ENCODE results near the gene TNFAIP3. TPM values are rescaled to one million over a fixed set of nuclear protein-coding genes. Genes with fewer than 3 reads are reported as not detected.

TNFAIP3 gene
- total RNA-seq, 1 donor from 2014 or later = 16.8 TPM

DNA sequence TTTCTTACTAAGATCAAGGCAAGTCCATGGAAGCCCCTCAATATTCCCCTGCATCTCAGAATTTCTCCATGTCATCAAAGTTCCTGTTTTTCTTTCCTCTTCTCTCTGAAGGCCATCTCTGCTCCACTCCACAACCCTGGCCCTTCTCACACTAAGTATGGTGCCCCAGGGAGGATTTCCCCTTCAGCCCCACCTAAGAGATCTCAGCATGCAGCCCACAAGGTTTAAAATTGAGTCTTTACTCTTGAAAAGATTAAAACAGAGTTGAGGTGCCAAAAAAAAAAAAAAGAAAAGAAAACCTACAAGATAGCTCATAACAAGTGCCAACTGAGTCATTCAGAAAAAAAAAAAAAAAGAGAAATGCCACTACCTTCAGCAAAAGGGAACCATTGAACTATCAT is 36.5 kb upstream of the TNFAIP3 start:
- Mint-ChIP-seq H3K36me3 (ENCODE audit: low read depth, unreplicated experiment) (no peaks in the 10 kb centered on the region), H3K9me3 (ENCODE audit: unreplicated experiment) (peaks cover 5% of the 10 kb centered on the region), H3K4me1 (ENCODE audit: low read depth, unreplicated experiment) (peaks cover 28% of the 10 kb centered on the region), H3K27me3 (ENCODE audit: low read depth, unreplicated experiment) (no peaks in the 10 kb centered on the region), H3K4me3 (ENCODE audit: unreplicated experiment) (no peak overlapping the region), H3K27ac (ENCODE audit: unreplicated experiment) (peak overlapping the region; percentile 26)
- Histone ChIP-seq H3K9ac (ENCODE audit: low read length) (no peak overlapping the region), H3K4me3 (ENCODE audit: insufficient read depth, low read depth, low read length) (no peak overlapping the region), H3K4me1 (ENCODE audit: insufficient read depth, low read length) (peaks cover 26% of the 10 kb centered on the region), H3K79me2 (ENCODE audit: insufficient read depth, low read length) (no peaks in the 10 kb centered on the region), H3K27me3 (ENCODE audit: insufficient read depth, low read length) (no peaks in the 10 kb centered on the region), H3K9me3 (ENCODE audit: insufficient read depth, low read depth, low read length) (no peaks in the 10 kb centered on the region), H3K27ac (ENCODE audit: low read depth, low read length) (no peak overlapping the region), H2AFZ (ENCODE audit: low read depth, low read length) (no peak overlapping the region), H3K36me3 (ENCODE audit: insufficient read depth, low read length) (no peaks in the 10 kb centered on the region), H3K4me2 (ENCODE audit: low read length) (no peak overlapping the region), H4K20me1 (ENCODE audit: insufficient read depth, low read length) (no peaks in the 10 kb centered on the region)
- TF ChIP-seq EZH2 (IDR thresholded peaks at IDR 0.05; ENCODE audit: insufficient read depth, low read length) = no peak
- TF ChIP-seq, protein P1, sequence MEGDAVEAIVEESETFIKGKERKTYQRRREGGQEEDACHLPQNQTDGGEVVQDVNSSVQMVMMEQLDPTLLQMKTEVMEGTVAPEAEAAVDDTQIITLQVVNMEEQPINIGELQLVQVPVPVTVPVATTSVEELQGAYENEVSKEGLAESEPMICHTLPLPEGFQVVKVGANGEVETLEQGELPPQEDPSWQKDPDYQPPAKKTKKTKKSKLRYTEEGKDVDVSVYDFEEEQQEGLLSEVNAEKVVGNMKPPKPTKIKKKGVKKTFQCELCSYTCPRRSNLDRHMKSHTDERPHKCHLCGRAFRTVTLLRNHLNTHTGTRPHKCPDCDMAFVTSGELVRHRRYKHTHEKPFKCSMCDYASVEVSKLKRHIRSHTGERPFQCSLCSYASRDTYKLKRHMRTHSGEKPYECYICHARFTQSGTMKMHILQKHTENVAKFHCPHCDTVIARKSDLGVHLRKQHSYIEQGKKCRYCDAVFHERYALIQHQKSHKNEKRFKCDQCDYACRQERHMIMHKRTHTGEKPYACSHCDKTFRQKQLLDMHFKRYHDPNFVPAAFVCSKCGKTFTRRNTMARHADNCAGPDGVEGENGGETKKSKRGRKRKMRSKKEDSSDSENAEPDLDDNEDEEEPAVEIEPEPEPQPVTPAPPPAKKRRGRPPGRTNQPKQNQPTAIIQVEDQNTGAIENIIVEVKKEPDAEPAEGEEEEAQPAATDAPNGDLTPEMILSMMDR (IDR thresholded peaks at IDR 0.05; ENCODE audit: insufficient read depth, low read depth, low read length) = no peak
- DNase-seq (ENCODE audit: low read depth) = peak; percentile 45
- FAIRE-seq = no peak

DNA sequence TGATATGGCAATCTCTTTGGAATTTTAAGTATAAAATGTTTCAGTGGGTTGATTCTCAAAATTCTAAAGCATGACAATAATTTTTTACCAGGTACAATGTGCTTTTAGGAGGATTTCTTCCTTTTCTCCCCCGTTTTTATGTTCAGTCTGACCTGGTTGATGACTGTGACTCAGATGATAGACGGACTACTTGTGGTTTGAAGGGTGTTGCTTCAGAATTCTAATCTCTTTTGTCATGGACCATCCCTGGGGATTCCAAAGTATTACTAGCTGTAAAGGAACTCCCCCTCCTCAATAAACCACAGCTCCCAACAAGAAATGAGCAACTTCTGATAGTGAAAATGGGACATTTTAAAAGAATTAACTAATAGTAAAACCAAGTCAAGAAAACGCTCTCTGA is 34.9 kb upstream of the TNFAIP3 start:
- Mint-ChIP-seq H3K36me3 (ENCODE audit: low read depth, unreplicated experiment) (no peaks in the 10 kb centered on the region), H3K27me3 (ENCODE audit: low read depth, unreplicated experiment) (no peaks in the 10 kb centered on the region), H3K27ac (ENCODE audit: unreplicated experiment) (peak overlapping the region; percentile 79), H3K4me3 (ENCODE audit: unreplicated experiment) (no peak overlapping the region), H3K9me3 (ENCODE audit: unreplicated experiment) (peaks cover 5% of the 10 kb centered on the region), H3K4me1 (ENCODE audit: low read depth, unreplicated experiment) (peaks cover 28% of the 10 kb centered on the region)
- Histone ChIP-seq H3K9me3 (ENCODE audit: insufficient read depth, low read depth, low read length) (no peaks in the 10 kb centered on the region), H3K36me3 (ENCODE audit: insufficient read depth, low read length) (no peaks in the 10 kb centered on the region), H4K20me1 (ENCODE audit: insufficient read depth, low read length) (no peaks in the 10 kb centered on the region), H3K27me3 (ENCODE audit: insufficient read depth, low read length) (no peaks in the 10 kb centered on the region), H3K27ac (ENCODE audit: low read depth, low read length) (peak overlapping the region; percentile 57), H3K4me2 (ENCODE audit: low read length) (peak overlapping the region; percentile 49), H3K79me2 (ENCODE audit: insufficient read depth, low read length) (no peaks in the 10 kb centered on the region), H3K4me1 (ENCODE audit: insufficient read depth, low read length) (peaks cover 26% of the 10 kb centered on the region), H2AFZ (ENCODE audit: low read depth, low read length) (no peak overlapping the region), H3K4me3 (ENCODE audit: insufficient read depth, low read depth, low read length) (no peak overlapping the region), H3K9ac (ENCODE audit: low read length) (peak overlapping the region; percentile 2)
- peak; percentile 47 for FAIRE-seq
- DNase-seq (ENCODE audit: low read depth) = peak; percentile 95
- TF ChIP-seq, protein P1 (IDR thresholded peaks at IDR 0.05; ENCODE audit: insufficient read depth, low read depth, low read length) = no peak
- no peak for TF ChIP-seq EZH2 (IDR thresholded peaks at IDR 0.05; ENCODE audit: insufficient read depth, low read length)

DNA sequence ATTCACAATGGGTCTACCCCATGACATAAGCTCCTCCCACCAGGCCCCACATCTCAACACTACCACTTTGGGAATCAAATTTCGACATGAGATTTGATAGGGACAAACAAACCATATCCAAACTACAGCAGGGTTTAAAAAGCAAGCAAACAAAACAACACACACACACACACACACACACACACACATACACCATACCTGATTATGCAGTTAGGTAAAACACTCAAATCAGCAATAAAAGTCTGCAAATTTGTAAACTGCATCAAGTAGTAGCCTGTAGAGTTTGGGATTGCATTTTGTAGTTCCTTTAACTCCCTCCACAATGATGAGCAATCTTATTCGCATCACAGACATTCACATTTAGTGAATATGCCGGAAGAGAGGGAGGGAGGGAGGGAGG is 32.6 kb upstream of the TNFAIP3 start:
- Histone ChIP-seq H3K79me2 (ENCODE audit: insufficient read depth, low read length) (no peaks in the 10 kb centered on the region), H3K4me1 (ENCODE audit: insufficient read depth, low read length) (peaks cover 24% of the 10 kb centered on the region), H3K27me3 (ENCODE audit: insufficient read depth, low read length) (no peaks in the 10 kb centered on the region), H3K9me3 (ENCODE audit: insufficient read depth, low read depth, low read length) (no peaks in the 10 kb centered on the region), H3K36me3 (ENCODE audit: insufficient read depth, low read length) (no peaks in the 10 kb centered on the region), H2AFZ (ENCODE audit: low read depth, low read length) (no peak overlapping the region), H3K4me2 (ENCODE audit: low read length) (no peak overlapping the region), H3K9ac (ENCODE audit: low read length) (no peak overlapping the region), H3K4me3 (ENCODE audit: insufficient read depth, low read depth, low read length) (no peak overlapping the region), H3K27ac (ENCODE audit: low read depth, low read length) (no peak overlapping the region), H4K20me1 (ENCODE audit: insufficient read depth, low read length) (no peaks in the 10 kb centered on the region)
- Mint-ChIP-seq H3K27ac (ENCODE audit: unreplicated experiment) (no peak overlapping the region), H3K4me3 (ENCODE audit: unreplicated experiment) (no peak overlapping the region), H3K36me3 (ENCODE audit: low read depth, unreplicated experiment) (peaks cover 2% of the 10 kb centered on the region), H3K27me3 (ENCODE audit: low read depth, unreplicated experiment) (no peaks in the 10 kb centered on the region), H3K9me3 (ENCODE audit: unreplicated experiment) (peaks cover 11% of the 10 kb centered on the region), H3K4me1 (ENCODE audit: low read depth, unreplicated experiment) (peaks cover 23% of the 10 kb centered on the region)
- no peak for TF ChIP-seq EZH2 (IDR thresholded peaks at IDR 0.05; ENCODE audit: insufficient read depth, low read length)
- TF ChIP-seq, protein P1 (IDR thresholded peaks at IDR 0.05; ENCODE audit: insufficient read depth, low read depth, low read length) = no peak
- DNase-seq (ENCODE audit: low read depth) = no peak
- no peak for FAIRE-seq

All from astrocyte (in vitro differentiated cells and primary cell).